K562 (cell line): ENCODE results near the gene PODN. TPM values are rescaled to one million over a fixed set of nuclear protein-coding genes. Genes with fewer than 3 reads are reported as not detected.

Source experiments
- BRD4 ChIP-seq: fragments of 200-600 bp; sonication (generic); IDR thresholded peaks from 2 replicates; pipeline ENCODE4 v1.6.1; 2017; ENCODE audit warnings: inconsistent platforms
- CCAR2 ChIP-seq: fragments of 200-400 bp; formaldehyde crosslinking; IDR thresholded peaks from 2 replicates; pipeline ENCODE4 v1.6.1; 2017; ENCODE audit warnings: mild to moderate bottlenecking, low read depth, low read length
- CREB1 ChIP-seq, 2 experiments: sonication (generic) in 1 of 2; formaldehyde crosslinking in 1 of 2; IDR thresholded peaks; 2 replicates each; pipeline versions ENCODE4 v1.6.1 to v1.8.0; 2012 to 2022; ENCODE audit warnings: inconsistent platforms in 1 of 2, mild to moderate bottlenecking in 1 of 2, missing genetic modification reagents in 1 of 2, moderate library complexity in 1 of 2
- ETV6 ChIP-seq, 3 experiments: fragments of 150-350 bp in 1 of 3; sonication (generic) in 1 of 3; formaldehyde crosslinking in 1 of 3; IDR thresholded peaks; 2 replicates each; pipeline versions ENCODE4 v1.6.1 to v1.8.0; 2014 to 2022; ENCODE audit warnings: borderline replicate concordance in 2 of 3, low read depth in 2 of 3, antibody characterized with exemption in 1 of 3, low read length in 1 of 3, mild to moderate bottlenecking in 1 of 3, missing genetic modification reagents in 1 of 3
- GABPA ChIP-seq: fragments of 200-800 bp; sonication (Bioruptor generic); conservative IDR thresholded peaks from 2 replicates; pipeline ENCODE4 v1.6.1; 2016; ENCODE audit warnings: low read depth, missing genetic modification characterization, missing compliant biosample characterization
- HDAC6 ChIP-seq: IDR thresholded peaks from 2 replicates; pipeline ENCODE4 v1.6.1; 2012; ENCODE audit warnings: low read depth, mild to moderate bottlenecking, control low read depth, inconsistent platforms, low read length, moderate library complexity
- KDM1A ChIP-seq, 2 experiments: fragments of 450-650 bp; IDR thresholded peaks; 2 replicates each; pipeline ENCODE4 v1.6.1; 2016; ENCODE audit warnings: mild to moderate bottlenecking in 2 of 2
- KLF16 ChIP-seq: IDR thresholded peaks from 2 replicates; pipeline ENCODE4 v1.6.1; 2016; ENCODE audit warnings: antibody characterized with exemption
- MAX ChIP-seq: sonication (generic); formaldehyde crosslinking; IDR thresholded peaks from 2 replicates; pipeline ENCODE4 v1.9.0; 2022; ENCODE audit warnings: mild to moderate bottlenecking, missing genetic modification reagents
- MEIS2 ChIP-seq: fragments of 450-650 bp; IDR thresholded peaks from 2 replicates; pipeline ENCODE4 v1.6.1; 2014; ENCODE audit warnings: mild to moderate bottlenecking; ENCODE audit not compliant: partially characterized antibody
- MYC ChIP-seq, 2 experiments: fragments of 250-450 bp in 1 of 2; sonication (Bioruptor Pico) in 1 of 2; IDR thresholded peaks; 2 replicates each; pipeline versions ENCODE4 v1.5.1 to v1.6.1; 2012 to 2021; ENCODE audit warnings: low read depth in 2 of 2, borderline replicate concordance in 1 of 2, improper control_type of control experiment in 1 of 2, low read length in 1 of 2, mild to moderate bottlenecking in 1 of 2, moderate library complexity in 1 of 2
- RBBP5 ChIP-seq: fragments of 200-600 bp; sonication (generic); IDR thresholded peaks from 2 replicates; pipeline ENCODE4 v1.6.1; 2012; ENCODE audit warnings: borderline replicate concordance, mild to moderate bottlenecking, low read length, control low read depth, inconsistent platforms; ENCODE audit not compliant: insufficient read depth, poor library complexity, severe bottlenecking
- SAP30 ChIP-seq: fragments of 200-600 bp; sonication (generic); IDR thresholded peaks from 2 replicates; pipeline ENCODE4 v1.6.1; 2012; ENCODE audit warnings: borderline replicate concordance, low read depth, mild to moderate bottlenecking, moderate library complexity, low read length, control low read depth, inconsistent platforms; ENCODE audit not compliant: insufficient read depth, poor library complexity, severe bottlenecking
- SNAPC5 ChIP-seq: fragments of 250-450 bp; sonication (Bioruptor Pico); IDR thresholded peaks from 2 replicates; pipeline ENCODE4 v1.8.0; 2021; ENCODE audit warnings: moderate library complexity, mild to moderate bottlenecking, inconsistent platforms
- YY1 ChIP-seq, 3 experiments: IDR thresholded peaks; 2 replicates each; pipeline ENCODE4 v1.6.1; 2011; ENCODE audit warnings: low read length in 2 of 3, mild to moderate bottlenecking in 2 of 3, moderate library complexity in 2 of 3, borderline replicate concordance in 1 of 3, control low read depth in 1 of 3, low read depth in 1 of 3; ENCODE audit not compliant: insufficient read depth in 3 of 3, insufficient replicate concordance in 2 of 3, control insufficient read depth in 1 of 3, insufficient read length in 1 of 3; ENCODE audit errors: extremely low read depth in 1 of 3
- ZBTB33 ChIP-seq: sonication (generic); formaldehyde crosslinking; IDR thresholded peaks from 2 replicates; pipeline ENCODE4 v1.8.1; 2023; ENCODE audit warnings: mild to moderate bottlenecking, missing genetic modification reagents
- polyA plus RNA-seq, 8 experiments: library from polyadenylated mRNA; depleted of rRNA in 4 of 8; stranded (reverse) in 5 of 8; unstranded in 3 of 8; fragments of >200 nt; fragmentation: Nextera tagmentation in 2 of 8; fragmentation: Illumina TruSeq in 1 of 8; extraction: Ambion mirVana in 2 of 8; extraction: Trizol in 1 of 8; gene quantifications; 2 replicates each; pipeline versions ENCODE4 v1.2.1 to v1.2.3, GENCODE V29; 2011 to 2014; ENCODE audit warnings: inconsistent platforms in 1 of 8, missing spikeins in 1 of 8
- total RNA-seq, 7 experiments: library from RNA; depleted of rRNA in 6 of 7; stranded (reverse); fragments of >200 nt in 6 of 7; fragmentation: Illumina TruSeq in 2 of 7; extraction: Trizol in 2 of 7; gene quantifications; 2 replicates each; pipeline versions ENCODE4 v1.2.1 to v1.2.3, GENCODE V29; 2011 to 2021; ENCODE audit warnings: low replicate concordance in 1 of 7
- TF ChIP-seq, protein P1 (sequence below), 2 experiments: fragments of 450-650 bp; conservative IDR thresholded peaks; 2 replicates each; pipeline ENCODE4 v1.6.1; 2017; ENCODE audit warnings: mild to moderate bottlenecking in 2 of 2, moderate library complexity in 2 of 2
- TF ChIP-seq, protein P2 (sequence below): fragments of 450-650 bp; formaldehyde crosslinking; IDR thresholded peaks from 2 replicates; pipeline ENCODE4 v1.4.0; 2020; ENCODE audit warnings: mild to moderate bottlenecking, mixed read lengths

Gene PODN
- total and polyA plus RNA-seq, 9 of the 15 experiments (the other 6 are each of a cell fraction or from before 2014, with no cell fraction given) = not detected

DNA sequence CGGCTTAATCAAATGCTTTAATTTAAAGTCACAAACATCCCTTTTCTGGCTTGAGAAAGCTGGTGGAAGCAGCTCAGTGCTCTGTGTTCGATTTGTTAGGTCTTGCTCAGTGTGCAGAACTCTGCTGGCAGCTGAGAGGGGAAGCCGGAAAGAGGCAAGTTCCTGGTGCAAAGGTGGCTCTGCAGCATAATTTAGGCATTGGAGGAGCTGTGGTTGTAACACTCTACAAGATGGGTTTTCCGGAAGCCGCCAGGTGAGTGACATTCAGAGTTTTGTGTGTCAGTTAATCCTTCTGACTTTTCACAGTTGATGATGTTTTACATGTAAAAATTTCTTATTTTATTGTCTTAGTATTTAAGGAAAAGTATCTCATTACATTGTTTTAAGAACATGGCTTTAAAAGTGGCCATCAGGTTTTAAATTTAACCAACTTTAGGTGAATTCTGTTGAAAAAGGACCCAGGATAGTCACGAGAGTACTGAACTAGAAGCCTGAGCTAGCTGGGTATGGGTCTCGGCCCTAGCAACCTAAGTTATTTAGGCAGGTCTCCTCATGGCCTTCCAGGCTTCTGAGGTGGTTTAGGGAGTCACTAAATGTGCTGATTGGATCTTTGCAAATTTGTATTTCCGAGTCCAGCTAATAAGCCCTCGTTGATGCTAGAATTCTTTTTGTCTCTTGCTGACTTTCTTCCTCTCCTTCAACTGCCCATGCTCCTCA is 47.1 kb upstream of the PODN start (continued):
- TF ChIP-seq CREB1 (IDR thresholded peaks at IDR 0.05) = no peak
- TF ChIP-seq CREB1 (CRISPR knock-in tag; IDR thresholded peaks at IDR 0.05) = peak; percentile 41; the same call in 1 of the 2 replicates
- TF ChIP-seq GABPA (tag) = peak; percentile 85
- no peak for TF ChIP-seq KDM1A (IDR thresholded peaks at IDR 0.05)
- TF ChIP-seq, protein P1, sequence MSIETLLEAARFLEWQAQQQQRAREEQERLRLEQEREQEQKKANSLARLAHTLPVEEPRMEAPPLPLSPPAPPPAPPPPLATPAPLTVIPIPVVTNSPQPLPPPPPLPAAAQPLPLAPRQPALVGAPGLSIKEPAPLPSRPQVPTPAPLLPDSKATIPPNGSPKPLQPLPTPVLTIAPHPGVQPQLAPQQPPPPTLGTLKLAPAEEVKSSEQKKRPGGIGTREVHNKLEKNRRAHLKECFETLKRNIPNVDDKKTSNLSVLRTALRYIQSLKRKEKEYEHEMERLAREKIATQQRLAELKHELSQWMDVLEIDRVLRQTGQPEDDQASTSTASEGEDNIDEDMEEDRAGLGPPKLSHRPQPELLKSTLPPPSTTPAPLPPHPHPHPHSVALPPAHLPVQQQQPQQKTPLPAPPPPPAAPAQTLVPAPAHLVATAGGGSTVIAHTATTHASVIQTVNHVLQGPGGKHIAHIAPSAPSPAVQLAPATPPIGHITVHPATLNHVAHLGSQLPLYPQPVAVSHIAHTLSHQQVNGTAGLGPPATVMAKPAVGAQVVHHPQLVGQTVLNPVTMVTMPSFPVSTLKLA (conservative IDR thresholded peaks at IDR 0.05) = peak; percentile 15 to 79; a peak in 3 of 4 replicates
- TF ChIP-seq MAX (CRISPR knock-in tag) = no peak
- TF ChIP-seq RBBP5 = peak; percentile 24
- peak; percentile 11; the same call in 1 of the 2 replicates for TF ChIP-seq MYC (IDR thresholded peaks at IDR 0.05; ENCODE audit: low read depth, low read length)
- no peak for TF ChIP-seq MYC (CRISPR knock-in tag; IDR thresholded peaks at IDR 0.05; ENCODE audit: borderline replicate concordance, low read depth)
- TF ChIP-seq BRD4 = no peak
- peak; percentile 88 for TF ChIP-seq SAP30
- TF ChIP-seq MEIS2 = no peak
- TF ChIP-seq SNAPC5 (CRISPR knock-in tag) = no peak
- TF ChIP-seq CCAR2 = no peak
- TF ChIP-seq, protein P2, sequence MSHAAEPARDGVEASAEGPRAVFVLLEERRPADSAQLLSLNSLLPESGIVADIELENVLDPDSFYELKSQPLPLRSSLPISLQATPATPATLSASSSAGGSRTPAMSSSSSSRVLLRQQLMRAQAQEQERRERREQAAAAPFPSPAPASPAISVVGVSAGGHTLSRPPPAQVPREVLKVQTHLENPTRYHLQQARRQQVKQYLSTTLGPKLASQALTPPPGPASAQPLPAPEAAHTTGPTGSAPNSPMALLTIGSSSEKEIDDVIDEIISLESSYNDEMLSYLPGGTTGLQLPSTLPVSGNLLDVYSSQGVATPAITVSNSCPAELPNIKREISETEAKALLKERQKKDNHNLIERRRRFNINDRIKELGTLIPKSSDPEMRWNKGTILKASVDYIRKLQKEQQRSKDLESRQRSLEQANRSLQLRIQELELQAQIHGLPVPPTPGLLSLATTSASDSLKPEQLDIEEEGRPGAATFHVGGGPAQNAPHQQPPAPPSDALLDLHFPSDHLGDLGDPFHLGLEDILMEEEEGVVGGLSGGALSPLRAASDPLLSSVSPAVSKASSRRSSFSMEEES = no peak
- 0 out of 4 replicates have a peak, but pooled peaks of 1 of the 2 experiments have one; percentile 19 for TF ChIP-seq ETV6 (IDR thresholded peaks at IDR 0.05; ENCODE audit: borderline replicate concordance in 1 of 2, low read depth in 2 of 2, low read length in 1 of 2)
- no peak for TF ChIP-seq ETV6 (CRISPR knock-in tag; IDR thresholded peaks at IDR 0.05; ENCODE audit: borderline replicate concordance)
- peak in 2 of 3 experiments; percentile 69 to 81 for TF ChIP-seq YY1 (IDR thresholded peaks at IDR 0.05; ENCODE audit: borderline replicate concordance in 1 of 3, control insufficient read depth in 1 of 3, extremely low read depth in 1 of 3, insufficient read depth in 3 of 3, insufficient read length in 1 of 3, insufficient replicate concordance in 2 of 3, low read depth in 1 of 3, low read length in 2 of 3)
- no peak for TF ChIP-seq HDAC6
- no peak for TF ChIP-seq KLF16
- TF ChIP-seq ZBTB33 (CRISPR knock-in tag) = peak; percentile 31; the same call in 1 of the 2 replicates
